Activated T-helper 1 cell treated with anti-CD3 and anti-CD28 coated beads, Interleukin-12 subunit alpha, Interleukin-12 subunit beta, Interleukin-2, Interleukin-4 antibody, amounts not matched to agents 30 ng/mL and 10 ng/mL and 1 ng/mL, durations not matched to agents 14 hours and 24 hours and 36 hours (primary cell): ENCODE results near the gene GART. TPM values are rescaled to one million over a fixed set of nuclear protein-coding genes. Genes with fewer than 3 reads are reported as not detected.
"Not testable (repeated sequence)": the region's sequence is repeated elsewhere in the genome, so short reads cannot be mapped to it uniquely, and the experiment has no call there.

Experiments
- DNase-seq: peaks from one replicate; pipeline ENCODE4 v3.0.0; 2021; ENCODE audit warnings: low spot score
- H3K27ac Mint-ChIP-seq: one replicate; pipeline ENCODE4 v1.8.0; 2021; ENCODE audit warnings: mild to moderate bottlenecking, mixed read lengths
- H3K27me3 Mint-ChIP-seq: one replicate; pipeline ENCODE4 v1.8.0; 2022; ENCODE audit warnings: mild to moderate bottlenecking, moderate library complexity, mixed read lengths; ENCODE audit not compliant: insufficient read depth
- H3K36me3 Mint-ChIP-seq: one replicate; pipeline ENCODE4 v1.8.0; 2021; ENCODE audit warnings: low read depth, mixed read lengths
- H3K4me1 Mint-ChIP-seq: one replicate; pipeline ENCODE4 v1.8.0; 2021; ENCODE audit warnings: low read depth, mixed read lengths
- H3K4me3 Mint-ChIP-seq: one replicate; pipeline ENCODE4 v1.8.0; 2021; ENCODE audit warnings: mild to moderate bottlenecking, moderate library complexity, mixed read lengths
- H3K9me3 Mint-ChIP-seq: one replicate; pipeline ENCODE4 v1.8.0; 2021; ENCODE audit warnings: mixed read lengths
- intact Hi-C: fragments of 100-400 bp; cut with micrococcal nuclease; formaldehyde crosslinking; loops from one replicate; pipeline ENCODE4 v1.15.1; 2024
- total RNA-seq: library from RNA; stranded (reverse); gene quantifications from 2 replicates; pipeline ENCODE4 v1.2.3, GENCODE V29; 2022

The GART gene
- total RNA-seq, 1 donor from 2014 or later: 210 TPM

GRCh38 chr21:33470701-33471100 lies 71.2 kb downstream of the GART start:
- peaks cover 3% of the 10 kb centered on the region for H3K4me1 Mint-ChIP-seq
- no peaks in the 10 kb centered on the region for H3K9me3 Mint-ChIP-seq
- no peaks in the 10 kb centered on the region for H3K27me3 Mint-ChIP-seq
- H3K4me3 Mint-ChIP-seq: no peak overlapping the region
- H3K36me3 Mint-ChIP-seq: peaks cover 2% of the 10 kb centered on the region
- no peak for DNase-seq
- intact Hi-C loops: no loop called here
- H3K27ac Mint-ChIP-seq: no peak overlapping the region

GRCh38 chr21:33469183-33469582 lies 72.7 kb downstream of the GART start:
- H3K36me3 Mint-ChIP-seq, H3K4me1 Mint-ChIP-seq: not testable (repeated sequence)

GRCh38 chr21:33461538-33462250 lies 80.2 kb downstream of the GART start:
- Mint-ChIP-seq H3K36me3 (peaks cover 2% of the 10 kb centered on the region), H3K27ac (no peak overlapping the region), H3K27me3 (no peaks in the 10 kb centered on the region), H3K9me3 (no peaks in the 10 kb centered on the region), H3K4me1 (no peaks in the 10 kb centered on the region), H3K4me3 (no peak overlapping the region)
- no peak for DNase-seq
- intact Hi-C loops: no loop called here

More at GRCh38 chr21:33469183-33469582, 72.7 kb downstream of the GART start:
- H3K27me3 Mint-ChIP-seq, H3K27ac Mint-ChIP-seq, intact Hi-C loops, H3K9me3 Mint-ChIP-seq, H3K4me3 Mint-ChIP-seq, DNase-seq: not testable (repeated sequence)

GRCh38 chr21:33458861-33459260 lies 83.1 kb downstream of the GART start:
- Mint-ChIP-seq H3K27ac (no peak overlapping the region), H3K4me1 (no peaks in the 10 kb centered on the region), H3K4me3 (no peak overlapping the region), H3K27me3 (no peaks in the 10 kb centered on the region), H3K9me3 (no peaks in the 10 kb centered on the region), H3K36me3 (peaks cover 2% of the 10 kb centered on the region)
- intact Hi-C loops: no loop called here
- no peak for DNase-seq

- H3K4me1 Mint-ChIP-seq: no peaks in the 10 kb centered on the region
- intact Hi-C loops: no loop called here
- H3K36me3 Mint-ChIP-seq: peaks cover 8% of the 10 kb centered on the region
- no peak overlapping the region for H3K4me3 Mint-ChIP-seq
- no peak for DNase-seq
- H3K9me3 Mint-ChIP-seq: no peaks in the 10 kb centered on the region
- H3K27me3 Mint-ChIP-seq: no peaks in the 10 kb centered on the region
- H3K27ac Mint-ChIP-seq: no peak overlapping the region
Measured at GRCh38 chr21:33455686-33456446, 86.1 kb downstream of the GART start.

Other genes starting within 250 kb of the GART start
- gene IFNAR1, start 217.1 kb downstream of the GART start, total RNA-seq: 20.4 and 20.7 TPM in 2 replicates
- 3.4 and 3.7 TPM in 2 replicates for gene IFNGR2, start 138.7 kb downstream of the GART start, total RNA-seq
- gene TMEM50B, start 62.1 kb downstream of the GART start, total RNA-seq: 12.0 and 14.0 TPM in 2 replicates
- gene DNAJC28, start 50.4 kb downstream of the GART start, total RNA-seq: 0.12 and 0.18 TPM in 2 replicates
- 342 and 361 TPM in 2 replicates for gene SON, start 921 bp upstream of the GART start, total RNA-seq
- gene DONSON, start 46.6 kb upstream of the GART start, total RNA-seq: 37.5 and 38.7 TPM in 2 replicates
- gene CRYZL1, start 99.6 kb upstream of the GART start, total RNA-seq: 25.6 and 34.8 TPM in 2 replicates
- gene ITSN1, start 100.4 kb upstream of the GART start, total RNA-seq: 4.2 and 4.5 TPM in 2 replicates